GM12891 (cell line): ENCODE data around the gene DBNL.

Experiments
- DNase-seq: peaks from one replicate; pipeline ENCODE4 v3.0.0; 2011; ENCODE audit warnings: low spot score; ENCODE audit not compliant: insufficient read length
- FAIRE-seq: peaks from 2 replicates; lab custom pipeline; 2011; peaks lifted over from hg19 to GRCh38; lab: Jason Lieb, UNC
- PAX5 ChIP-seq: IDR thresholded peaks from 2 replicates; pipeline ENCODE4 v1.6.1; 2011; ENCODE audit warnings: low read length, moderate library complexity, mild to moderate bottlenecking; ENCODE audit not compliant: insufficient read depth, severe bottlenecking
- POLR2A ChIP-seq: IDR thresholded peaks from 2 replicates; pipeline ENCODE4 v1.6.1; 2011; ENCODE audit warnings: low read depth, low read length, control low read depth
- POLR2AphosphoS5 ChIP-seq: IDR thresholded peaks from 2 replicates; pipeline ENCODE4 v1.6.1; 2011; ENCODE audit warnings: low read depth, low read length, control low read depth
- POU2F2 ChIP-seq: IDR thresholded peaks from 2 replicates; pipeline ENCODE4 v1.6.1; 2011; ENCODE audit warnings: low read depth, mild to moderate bottlenecking, control low read depth, low read length, moderate library complexity
- SPI1 ChIP-seq: IDR thresholded peaks from 2 replicates; pipeline ENCODE4 v1.6.1; 2011; ENCODE audit warnings: low read depth, low read length, control low read depth
- TAF1 ChIP-seq: IDR thresholded peaks from 2 replicates; pipeline ENCODE4 v1.6.1; 2011; ENCODE audit warnings: low read depth, low read length, control low read depth

DBNL gene

GRCh38 chr7:44109991-44110390, 65.5 kb downstream of the DBNL start:
- TF ChIP-seq POU2F2 = no peak
- TF ChIP-seq POLR2A = no peak
- no peak for TF ChIP-seq TAF1
- TF ChIP-seq SPI1 = no peak
- no peak for TF ChIP-seq POLR2AphosphoS5
- no peak for TF ChIP-seq PAX5
- no peak for DNase-seq
- FAIRE-seq = no peak

- DNase-seq = no peak
- TF ChIP-seq SPI1 (no peak), POU2F2 (no peak), PAX5 (no peak), POLR2AphosphoS5 (no peak)
- FAIRE-seq = no peak
Observed at GRCh38 chr7:44110719-44111635, 66.5 kb downstream of the DBNL start.
